ENCODE measurements around the gene MAGI2.

GRCh38 chr7:79386688-79387422, 66.6 kb downstream of the MAGI2 start:
- TF ChIP-seq CTCF (IDR thresholded peaks at IDR 0.05) (no peak), POLR2A (IDR thresholded peaks at IDR 0.05) (no peak), POLR2AphosphoS5 (IDR thresholded peaks at IDR 0.05) (no peak)

Data from breast epithelium (tissue), 3 donors.